ENCODE data around the gene TTC21A.
"Not testable (repeated sequence)": the region's sequence is repeated elsewhere in the genome, so short reads cannot be mapped to it uniquely, and the experiment has no call there.

DNA sequence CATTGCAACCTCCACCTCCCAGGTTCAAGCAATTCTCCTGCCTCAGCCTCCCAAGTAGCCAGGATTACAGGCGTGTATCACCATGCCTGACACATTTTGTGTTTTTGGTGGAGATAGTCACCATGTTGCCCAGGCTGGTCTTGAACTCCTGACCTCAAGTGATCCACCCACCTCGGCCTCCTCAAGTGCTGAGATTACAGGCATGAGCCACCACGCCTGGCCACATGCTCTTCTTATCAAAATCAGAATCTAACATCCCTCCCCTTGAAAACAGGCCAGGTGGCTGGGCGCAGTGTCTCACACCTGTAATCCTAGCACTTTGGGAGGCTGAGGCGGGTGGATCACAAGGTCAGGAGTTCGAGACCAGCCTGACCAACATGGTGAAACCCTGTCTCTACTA, 63.4 kb downstream of the TTC21A start:
- TF ChIP-seq, protein P1, sequence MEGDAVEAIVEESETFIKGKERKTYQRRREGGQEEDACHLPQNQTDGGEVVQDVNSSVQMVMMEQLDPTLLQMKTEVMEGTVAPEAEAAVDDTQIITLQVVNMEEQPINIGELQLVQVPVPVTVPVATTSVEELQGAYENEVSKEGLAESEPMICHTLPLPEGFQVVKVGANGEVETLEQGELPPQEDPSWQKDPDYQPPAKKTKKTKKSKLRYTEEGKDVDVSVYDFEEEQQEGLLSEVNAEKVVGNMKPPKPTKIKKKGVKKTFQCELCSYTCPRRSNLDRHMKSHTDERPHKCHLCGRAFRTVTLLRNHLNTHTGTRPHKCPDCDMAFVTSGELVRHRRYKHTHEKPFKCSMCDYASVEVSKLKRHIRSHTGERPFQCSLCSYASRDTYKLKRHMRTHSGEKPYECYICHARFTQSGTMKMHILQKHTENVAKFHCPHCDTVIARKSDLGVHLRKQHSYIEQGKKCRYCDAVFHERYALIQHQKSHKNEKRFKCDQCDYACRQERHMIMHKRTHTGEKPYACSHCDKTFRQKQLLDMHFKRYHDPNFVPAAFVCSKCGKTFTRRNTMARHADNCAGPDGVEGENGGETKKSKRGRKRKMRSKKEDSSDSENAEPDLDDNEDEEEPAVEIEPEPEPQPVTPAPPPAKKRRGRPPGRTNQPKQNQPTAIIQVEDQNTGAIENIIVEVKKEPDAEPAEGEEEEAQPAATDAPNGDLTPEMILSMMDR (IDR thresholded peaks at IDR 0.05) = not testable (repeated sequence)
- not testable (repeated sequence) for TF ChIP-seq POLR2A (IDR thresholded peaks at IDR 0.05)
